B cell (primary cell): ENCODE measurements around the gene ANKLE1.

ENCODE experiments used
- EZH2 ChIP-seq: IDR thresholded peaks from 2 replicates; pipeline ENCODE4 v1.6.1; 2012; ENCODE audit warnings: borderline replicate concordance, low read depth, mild to moderate bottlenecking, moderate library complexity, low read length; ENCODE audit not compliant: insufficient read depth, poor library complexity, severe bottlenecking
- TF ChIP-seq, protein P1 (sequence below): fragments of 200-600 bp; IDR thresholded peaks from one replicate; pipeline ENCODE4 v1.8.0; 2022; ENCODE audit warnings: antibody characterized with exemption, mild to moderate bottlenecking

DNA sequence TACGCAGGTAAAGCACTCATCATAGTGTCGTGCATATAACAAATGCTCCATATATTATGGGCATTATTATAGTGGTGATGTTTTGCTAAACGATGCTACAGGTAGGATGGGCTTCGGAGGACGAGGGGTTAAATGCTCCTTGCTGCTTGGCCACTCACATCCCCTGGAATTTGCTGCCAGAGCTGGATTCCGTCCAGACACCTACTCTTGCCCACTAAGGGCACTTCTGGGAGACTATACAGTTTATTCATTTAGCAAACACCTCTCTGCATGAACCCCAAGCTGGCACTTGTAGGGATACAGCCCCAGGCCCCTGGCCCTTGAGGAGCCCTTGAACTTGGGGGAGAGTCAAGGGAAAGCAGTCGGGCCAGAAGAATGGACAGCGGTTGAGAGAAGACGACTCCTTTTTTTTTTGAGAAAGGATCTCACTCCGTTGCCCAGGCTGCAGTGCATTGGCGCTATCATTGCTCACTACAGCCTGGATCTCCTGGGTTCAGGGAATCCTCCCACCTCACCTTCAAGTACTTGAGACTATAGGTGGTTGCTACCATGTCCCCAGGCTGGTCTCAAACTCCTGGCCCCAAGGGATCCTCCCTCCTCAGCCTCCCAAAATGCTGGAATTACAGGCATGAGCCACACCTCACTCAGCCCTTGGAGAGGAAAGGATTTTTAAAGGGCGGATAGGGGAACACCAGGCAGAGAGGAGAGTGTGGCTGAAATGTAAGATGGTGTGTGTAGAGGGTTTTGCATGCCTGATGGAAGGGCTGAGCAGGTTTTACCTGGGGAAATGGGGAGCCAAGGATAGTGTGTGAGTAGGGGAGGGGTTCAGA is 22.9 kb downstream of the ANKLE1 start:
- TF ChIP-seq, protein P1, sequence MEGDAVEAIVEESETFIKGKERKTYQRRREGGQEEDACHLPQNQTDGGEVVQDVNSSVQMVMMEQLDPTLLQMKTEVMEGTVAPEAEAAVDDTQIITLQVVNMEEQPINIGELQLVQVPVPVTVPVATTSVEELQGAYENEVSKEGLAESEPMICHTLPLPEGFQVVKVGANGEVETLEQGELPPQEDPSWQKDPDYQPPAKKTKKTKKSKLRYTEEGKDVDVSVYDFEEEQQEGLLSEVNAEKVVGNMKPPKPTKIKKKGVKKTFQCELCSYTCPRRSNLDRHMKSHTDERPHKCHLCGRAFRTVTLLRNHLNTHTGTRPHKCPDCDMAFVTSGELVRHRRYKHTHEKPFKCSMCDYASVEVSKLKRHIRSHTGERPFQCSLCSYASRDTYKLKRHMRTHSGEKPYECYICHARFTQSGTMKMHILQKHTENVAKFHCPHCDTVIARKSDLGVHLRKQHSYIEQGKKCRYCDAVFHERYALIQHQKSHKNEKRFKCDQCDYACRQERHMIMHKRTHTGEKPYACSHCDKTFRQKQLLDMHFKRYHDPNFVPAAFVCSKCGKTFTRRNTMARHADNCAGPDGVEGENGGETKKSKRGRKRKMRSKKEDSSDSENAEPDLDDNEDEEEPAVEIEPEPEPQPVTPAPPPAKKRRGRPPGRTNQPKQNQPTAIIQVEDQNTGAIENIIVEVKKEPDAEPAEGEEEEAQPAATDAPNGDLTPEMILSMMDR, result no peak
- TF ChIP-seq EZH2, result no peak
